HCT116 (cell line): ENCODE data around the gene COQ10A. TPM values are rescaled to one million over a fixed set of nuclear protein-coding genes. Genes with fewer than 3 reads are reported as not detected.

Experiments used
- total RNA-seq: library from RNA; stranded (reverse); gene quantifications from one replicate; pipeline ENCODE4 v1.2.1, GENCODE V29; 2021; ENCODE audit not compliant: unreplicated experiment

Gene COQ10A
- total RNA-seq, 1 experiment from 2014 or later: 11.7 TPM

Other genes starting within 250 kb of the COQ10A start
- 8.5 TPM for gene IKZF4, start 245.9 kb upstream of the COQ10A start, total RNA-seq
- gene RPS26, start 225.0 kb upstream of the COQ10A start, total RNA-seq: 70.2 TPM
- 39.7 TPM for gene ERBB3, start 186.8 kb upstream of the COQ10A start, total RNA-seq
- gene PA2G4, start 162.4 kb upstream of the COQ10A start, total RNA-seq: 302 TPM
- 4,327 TPM for gene RPL41, start 150.3 kb upstream of the COQ10A start, total RNA-seq
- gene ZC3H10, start 148.7 kb upstream of the COQ10A start, total RNA-seq: 8.7 TPM
- 80.9 TPM for gene ESYT1, start 138.7 kb upstream of the COQ10A start, total RNA-seq
- gene MYL6B, start 114.4 kb upstream of the COQ10A start, total RNA-seq: 94.3 TPM
- gene MYL6, start 108.6 kb upstream of the COQ10A start, total RNA-seq: 554 TPM
- 99.7 TPM for gene SMARCC2, start 77.5 kb upstream of the COQ10A start, total RNA-seq
- gene RNF41, start 45.0 kb upstream of the COQ10A start, total RNA-seq: 40.6 TPM
- 52.9 TPM for gene NABP2, start 42.6 kb upstream of the COQ10A start, total RNA-seq
- gene SLC39A5, start 36.9 kb upstream of the COQ10A start, total RNA-seq: 0.66 TPM
- gene ANKRD52, start 8.6 kb upstream of the COQ10A start, total RNA-seq: 56.6 TPM
- 270 TPM for gene CS, start 33.4 kb downstream of the COQ10A start, total RNA-seq
- 109 TPM for gene CNPY2, start 49.0 kb downstream of the COQ10A start, total RNA-seq
- gene PAN2, start 67.1 kb downstream of the COQ10A start, total RNA-seq: 75.0 TPM
- gene IL23A, start 71.9 kb downstream of the COQ10A start, total RNA-seq: 0.59 TPM
- gene STAT2, start 93.2 kb downstream of the COQ10A start, total RNA-seq: 53.1 TPM
- gene APOF, start 95.9 kb downstream of the COQ10A start, total RNA-seq: 0.17 TPM
- 47.0 TPM for gene TIMELESS, start 182.5 kb downstream of the COQ10A start, total RNA-seq
- 0.79 TPM for gene MIP, start 187.7 kb downstream of the COQ10A start, total RNA-seq
- 2.5 TPM for gene SPRYD4, start 201.6 kb downstream of the COQ10A start, total RNA-seq
- not detected for gene GLS2, start 221.2 kb downstream of the COQ10A start, total RNA-seq